ENCODE results near the gene SNX18.

The SNX18 gene

GRCh38 chr5:54491326-54491725 is 26.2 kb upstream of the SNX18 start:
- H3K27ac ChIP-seq (ENCODE audit: low read depth, low read length), result no peak overlapping the region

GRCh38 chr5:54492178-54492577 is 25.4 kb upstream of the SNX18 start:
- no peak overlapping the region for H3K4me3 ChIP-seq (ENCODE audit: low read length)
- no peak overlapping the region for H3K27ac ChIP-seq (ENCODE audit: low read depth, low read length)
- no peaks in the 10 kb centered on the region for H3K36me3 ChIP-seq (ENCODE audit: insufficient read depth, low read length)
- H3K27me3 ChIP-seq (ENCODE audit: insufficient read depth, low read length), result no peaks in the 10 kb centered on the region
- H3K9me3 ChIP-seq (ENCODE audit: insufficient read depth, low read depth, low read length), result peaks cover 8% of the 10 kb centered on the region; the same call in 1 of the 2 replicates
- WGBS, result 97% methylated on average over 2 of the region's 2 CpGs
- H3K9ac ChIP-seq (ENCODE audit: low read depth, low read length), result no peak overlapping the region
- H3K4me1 ChIP-seq (ENCODE audit: insufficient read depth, low read length), result no peaks in the 10 kb centered on the region

More at GRCh38 chr5:54491326-54491725, 26.2 kb upstream of the SNX18 start:
- no peak overlapping the region for H3K4me3 ChIP-seq (ENCODE audit: low read length)
- WGBS, result 90% methylated on average over 1 of the region's 1 CpG
- no peaks in the 10 kb centered on the region for H3K9me3 ChIP-seq (ENCODE audit: insufficient read depth, low read depth, low read length)
- no peaks in the 10 kb centered on the region for H3K36me3 ChIP-seq (ENCODE audit: insufficient read depth, low read length)
- no peaks in the 10 kb centered on the region for H3K4me1 ChIP-seq (ENCODE audit: insufficient read depth, low read length)
- no peak overlapping the region for H3K9ac ChIP-seq (ENCODE audit: low read depth, low read length)
- H3K27me3 ChIP-seq (ENCODE audit: insufficient read depth, low read length), result no peaks in the 10 kb centered on the region

GRCh38 chr5:54495027-54495426 is 22.5 kb upstream of the SNX18 start:
- Histone ChIP-seq H3K9ac (ENCODE audit: low read depth, low read length) (no peak overlapping the region), H3K27ac (ENCODE audit: low read depth, low read length) (no peak overlapping the region), H3K9me3 (ENCODE audit: insufficient read depth, low read depth, low read length) (peaks cover 14% of the 10 kb centered on the region), H3K4me1 (ENCODE audit: insufficient read depth, low read length) (no peaks in the 10 kb centered on the region), H3K27me3 (ENCODE audit: insufficient read depth, low read length) (no peaks in the 10 kb centered on the region), H3K36me3 (ENCODE audit: insufficient read depth, low read length) (no peaks in the 10 kb centered on the region), H3K4me3 (ENCODE audit: low read length) (no peak overlapping the region)

GRCh38 chr5:54514291-54514690 is 3.3 kb upstream of the SNX18 start:
- H3K4me1 ChIP-seq (ENCODE audit: insufficient read depth, low read length), result peaks cover 8% of the 10 kb centered on the region; the same call in 1 of the 2 replicates
- H3K9me3 ChIP-seq (ENCODE audit: insufficient read depth, low read depth, low read length), result 0 out of 2 replicates have a peak, but pooled peaks cover 3% of the 10 kb centered on the region
- peaks cover 18% of the 10 kb centered on the region for H3K27me3 ChIP-seq (ENCODE audit: insufficient read depth, low read length)
- WGBS, result 42% methylated on average over 4 of the region's 4 CpGs
- H3K4me3 ChIP-seq (ENCODE audit: low read length), result no peak overlapping the region
- no peaks in the 10 kb centered on the region for H3K36me3 ChIP-seq (ENCODE audit: insufficient read depth, low read length)
- no peak overlapping the region for H3K27ac ChIP-seq (ENCODE audit: low read depth, low read length)
- no peak overlapping the region for H3K9ac ChIP-seq (ENCODE audit: low read depth, low read length)

- Histone ChIP-seq H3K9ac (ENCODE audit: low read depth, low read length) (no peak overlapping the region), H3K4me3 (ENCODE audit: low read length) (no peak overlapping the region), H3K9me3 (ENCODE audit: insufficient read depth, low read depth, low read length) (no peaks in the 10 kb centered on the region), H3K27ac (ENCODE audit: low read depth, low read length) (no peak overlapping the region), H3K4me1 (ENCODE audit: insufficient read depth, low read length) (peaks cover 13% of the 10 kb centered on the region), H3K36me3 (ENCODE audit: insufficient read depth, low read length) (no peaks in the 10 kb centered on the region), H3K27me3 (ENCODE audit: insufficient read depth, low read length) (peaks cover 23% of the 10 kb centered on the region)
- 90% methylated on average over 8 of the region's 8 CpGs for WGBS
Observed at GRCh38 chr5:54514841-54515432, 2.6 kb upstream of the SNX18 start.

GRCh38 chr5:54515634-54516033 is 1.9 kb upstream of the SNX18 start:
- no peak overlapping the region for H3K27ac ChIP-seq (ENCODE audit: low read depth, low read length)
- H3K4me3 ChIP-seq (ENCODE audit: low read length), result no peak overlapping the region
- WGBS, result 93% methylated on average over 3 of the region's 3 CpGs
- H3K9me3 ChIP-seq (ENCODE audit: insufficient read depth, low read depth, low read length), result no peaks in the 10 kb centered on the region
- no peak overlapping the region for H3K9ac ChIP-seq (ENCODE audit: low read depth, low read length)
- peaks cover 16% of the 10 kb centered on the region for H3K4me1 ChIP-seq (ENCODE audit: insufficient read depth, low read length)
- no peaks in the 10 kb centered on the region for H3K36me3 ChIP-seq (ENCODE audit: insufficient read depth, low read length)
- H3K27me3 ChIP-seq (ENCODE audit: insufficient read depth, low read length), result peaks cover 23% of the 10 kb centered on the region

- Histone ChIP-seq H3K27me3 (ENCODE audit: insufficient read depth, low read length) (peaks cover 23% of the 10 kb centered on the region), H3K9ac (ENCODE audit: low read depth, low read length) (no peak overlapping the region), H3K36me3 (ENCODE audit: insufficient read depth, low read length) (no peaks in the 10 kb centered on the region), H3K4me1 (ENCODE audit: insufficient read depth, low read length) (peaks cover 21% of the 10 kb centered on the region), H3K9me3 (ENCODE audit: insufficient read depth, low read depth, low read length) (no peaks in the 10 kb centered on the region), H3K4me3 (ENCODE audit: low read length) (no peak overlapping the region), H3K27ac (ENCODE audit: low read depth, low read length) (no peak overlapping the region)
- WGBS, result 96% methylated on average over 3 of the region's 4 CpGs
Observed at GRCh38 chr5:54516051-54516655, 1.4 kb upstream of the SNX18 start.

GRCh38 chr5:54517174-54517511 is 416 bp upstream of the SNX18 start:
- Histone ChIP-seq H3K4me1 (ENCODE audit: insufficient read depth, low read length) (peaks cover 21% of the 10 kb centered on the region), H3K36me3 (ENCODE audit: insufficient read depth, low read length) (no peaks in the 10 kb centered on the region), H3K27ac (ENCODE audit: low read depth, low read length) (no peak overlapping the region), H3K9me3 (ENCODE audit: insufficient read depth, low read depth, low read length) (no peaks in the 10 kb centered on the region), H3K9ac (ENCODE audit: low read depth, low read length) (peak overlapping the region; percentile 62; the same call in 1 of the 2 replicates), H3K4me3 (ENCODE audit: low read length) (peak overlapping the region; percentile 84), H3K27me3 (ENCODE audit: insufficient read depth, low read length) (peaks cover 23% of the 10 kb centered on the region)
- 3% methylated on average over 4 of the region's 4 CpGs for WGBS

GRCh38 chr5:54518146-54518817 is 723 bp downstream of the SNX18 start:
- peaks cover 23% of the 10 kb centered on the region for H3K27me3 ChIP-seq (ENCODE audit: insufficient read depth, low read length)
- H3K9ac ChIP-seq (ENCODE audit: low read depth, low read length), result peak overlapping the region; percentile 87
- WGBS, result 18% methylated on average over 79 of the region's 79 CpGs
- no peaks in the 10 kb centered on the region for H3K36me3 ChIP-seq (ENCODE audit: insufficient read depth, low read length)
- no peak overlapping the region; the same call in 1 of the 2 replicates for H3K27ac ChIP-seq (ENCODE audit: low read depth, low read length)
- H3K4me1 ChIP-seq (ENCODE audit: insufficient read depth, low read length), result peaks cover 28% of the 10 kb centered on the region
- H3K4me3 ChIP-seq (ENCODE audit: low read length), result peak overlapping the region; percentile 84
- no peaks in the 10 kb centered on the region for H3K9me3 ChIP-seq (ENCODE audit: insufficient read depth, low read depth, low read length)

- H3K4me1 ChIP-seq (ENCODE audit: insufficient read depth, low read length), result peaks cover 33% of the 10 kb centered on the region
- H3K27ac ChIP-seq (ENCODE audit: low read depth, low read length), result no peak overlapping the region
- H3K9ac ChIP-seq (ENCODE audit: low read depth, low read length), result no peak overlapping the region
- H3K4me3 ChIP-seq (ENCODE audit: low read length), result peak overlapping the region; percentile 84
- H3K27me3 ChIP-seq (ENCODE audit: insufficient read depth, low read length), result peaks cover 23% of the 10 kb centered on the region
- no peaks in the 10 kb centered on the region for H3K36me3 ChIP-seq (ENCODE audit: insufficient read depth, low read length)
- H3K9me3 ChIP-seq (ENCODE audit: insufficient read depth, low read depth, low read length), result no peaks in the 10 kb centered on the region
- 95% methylated on average over 50 of the region's 50 CpGs for WGBS
Observed at GRCh38 chr5:54518818-54519508, 1.4 kb downstream of the SNX18 start.

GRCh38 chr5:54519509-54519876 is 1.9 kb downstream of the SNX18 start:
- no peaks in the 10 kb centered on the region for H3K36me3 ChIP-seq (ENCODE audit: insufficient read depth, low read length)
- H3K27me3 ChIP-seq (ENCODE audit: insufficient read depth, low read length), result peaks cover 23% of the 10 kb centered on the region
- peaks cover 32% of the 10 kb centered on the region for H3K4me1 ChIP-seq (ENCODE audit: insufficient read depth, low read length)
- H3K9ac ChIP-seq (ENCODE audit: low read depth, low read length), result no peak overlapping the region
- peak overlapping the region; percentile 51 for H3K4me3 ChIP-seq (ENCODE audit: low read length)
- H3K27ac ChIP-seq (ENCODE audit: low read depth, low read length), result no peak overlapping the region
- 93% methylated on average over 10 of the region's 10 CpGs for WGBS
- no peaks in the 10 kb centered on the region for H3K9me3 ChIP-seq (ENCODE audit: insufficient read depth, low read depth, low read length)
